GM12891 (cell line): ENCODE results near the gene LUZP1.

Experiments used
- DNase-seq: peaks from one replicate; pipeline ENCODE4 v3.0.0; 2011; ENCODE audit warnings: low spot score; ENCODE audit not compliant: insufficient read length
- FAIRE-seq: peaks from 2 replicates; lab custom pipeline; 2011; peaks lifted over from hg19 to GRCh38; lab: Jason Lieb, UNC
- PAX5 ChIP-seq: IDR thresholded peaks from 2 replicates; pipeline ENCODE4 v1.6.1; 2011; ENCODE audit warnings: low read length, moderate library complexity, mild to moderate bottlenecking; ENCODE audit not compliant: insufficient read depth, severe bottlenecking
- POLR2A ChIP-seq: IDR thresholded peaks from 2 replicates; pipeline ENCODE4 v1.6.1; 2011; ENCODE audit warnings: low read depth, low read length, control low read depth
- POLR2AphosphoS5 ChIP-seq: IDR thresholded peaks from 2 replicates; pipeline ENCODE4 v1.6.1; 2011; ENCODE audit warnings: low read depth, low read length, control low read depth
- POU2F2 ChIP-seq: IDR thresholded peaks from 2 replicates; pipeline ENCODE4 v1.6.1; 2011; ENCODE audit warnings: low read depth, mild to moderate bottlenecking, control low read depth, low read length, moderate library complexity
- SPI1 ChIP-seq: IDR thresholded peaks from 2 replicates; pipeline ENCODE4 v1.6.1; 2011; ENCODE audit warnings: low read depth, low read length, control low read depth
- TAF1 ChIP-seq: IDR thresholded peaks from 2 replicates; pipeline ENCODE4 v1.6.1; 2011; ENCODE audit warnings: low read depth, low read length, control low read depth

The LUZP1 gene

GRCh38 chr1:23069675-23070074 lies 99.0 kb downstream of the LUZP1 start:
- FAIRE-seq = no peak
- no peak for DNase-seq
- no peak for TF ChIP-seq SPI1

GRCh38 chr1:23069149-23069548 lies 99.5 kb downstream of the LUZP1 start:
- DNase-seq (no peak), FAIRE-seq (no peak)
- no peak for TF ChIP-seq TAF1
- TF ChIP-seq POLR2AphosphoS5 = no peak
- no peak for TF ChIP-seq POU2F2
- TF ChIP-seq POLR2A = no peak
- no peak for TF ChIP-seq SPI1
- TF ChIP-seq PAX5 = no peak

- TF ChIP-seq POU2F2 = no peak
- DNase-seq (no peak), FAIRE-seq (no peak)
Measured at GRCh38 chr1:23066075-23066474, 102.6 kb downstream of the LUZP1 start.

GRCh38 chr1:23065385-23065784 lies 103.3 kb downstream of the LUZP1 start:
- no peak for TF ChIP-seq PAX5
- TF ChIP-seq POU2F2 = no peak
- TF ChIP-seq TAF1 = no peak
- no peak for TF ChIP-seq SPI1
- no peak for TF ChIP-seq POLR2AphosphoS5
- TF ChIP-seq POLR2A = no peak
- no peak for FAIRE-seq
- DNase-seq = no peak

GRCh38 chr1:23062271-23062670 lies 106.4 kb downstream of the LUZP1 start:
- no peak for FAIRE-seq

DNA sequence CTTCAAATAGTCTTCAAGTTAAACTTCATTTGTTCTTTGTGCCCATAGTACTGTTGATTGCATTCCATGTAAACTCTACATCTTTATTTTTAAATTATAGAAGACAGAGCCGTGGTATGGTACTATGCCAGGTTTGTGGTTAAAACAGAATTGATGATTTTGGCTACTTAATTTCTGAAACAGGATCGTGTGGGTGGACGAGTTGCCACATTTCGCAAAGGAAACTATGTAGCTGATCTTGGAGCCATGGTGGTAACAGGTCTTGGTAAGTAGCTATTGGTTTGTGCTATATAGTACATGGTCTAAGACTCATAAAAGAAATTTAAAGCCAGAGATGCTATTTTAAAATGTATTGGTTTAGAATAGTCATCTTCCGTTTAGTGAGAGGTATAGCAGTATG lies 111.4 kb downstream of the LUZP1 start:
- TF ChIP-seq POLR2A (no peak), TAF1 (no peak), SPI1 (no peak), PAX5 (no peak), POU2F2 (no peak), POLR2AphosphoS5 (no peak)
- FAIRE-seq (no peak), DNase-seq (no peak)

More at GRCh38 chr1:23062271-23062670, 106.4 kb downstream of the LUZP1 start:
- no peak for TF ChIP-seq POLR2AphosphoS5
- TF ChIP-seq POU2F2 = no peak
- TF ChIP-seq SPI1 = no peak
- no peak for TF ChIP-seq TAF1
- no peak for TF ChIP-seq POLR2A
- no peak for TF ChIP-seq PAX5
- no peak for DNase-seq

GRCh38 chr1:23051290-23051909 lies 117.3 kb downstream of the LUZP1 start:
- TF ChIP-seq TAF1 = no peak
- no peak for TF ChIP-seq POLR2AphosphoS5
- FAIRE-seq (no peak), DNase-seq (no peak)

GRCh38 chr1:23050201-23050600 lies 118.5 kb downstream of the LUZP1 start:
- no peak for TF ChIP-seq POLR2A
- no peak for TF ChIP-seq PAX5
- TF ChIP-seq TAF1 = no peak
- TF ChIP-seq SPI1 = no peak
- TF ChIP-seq POU2F2 = no peak
- no peak for TF ChIP-seq POLR2AphosphoS5
- DNase-seq (no peak), FAIRE-seq (no peak)

- DNase-seq (no peak), FAIRE-seq (no peak)
- TF ChIP-seq SPI1 (no peak), POLR2A (no peak), TAF1 (no peak), POU2F2 (no peak), POLR2AphosphoS5 (no peak), PAX5 (no peak)
Measured at GRCh38 chr1:23044035-23044434, 124.6 kb downstream of the LUZP1 start.

DNA sequence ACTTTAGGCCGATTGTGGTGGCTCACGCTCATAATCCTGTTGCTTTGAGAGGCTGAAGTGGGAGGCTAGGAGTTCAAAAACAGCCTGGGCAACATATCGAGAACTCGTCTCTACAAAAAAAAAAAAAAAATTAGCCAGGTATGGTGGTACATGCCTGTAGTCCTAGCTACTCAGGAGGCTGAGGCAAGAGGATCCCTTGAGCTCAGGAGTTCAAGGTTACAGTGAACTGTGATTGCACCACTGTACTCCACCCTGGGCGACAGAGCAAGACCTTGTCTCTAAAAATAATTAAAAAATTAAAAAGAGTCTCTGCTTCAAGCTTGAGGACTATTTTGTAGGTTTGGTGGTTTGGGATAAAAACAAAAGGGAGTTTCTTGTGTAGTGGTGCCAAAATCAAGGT lies 128.1 kb downstream of the LUZP1 start:
- no peak for TF ChIP-seq POLR2A
- TF ChIP-seq TAF1 = no peak
- no peak for TF ChIP-seq POU2F2
- no peak for TF ChIP-seq POLR2AphosphoS5
- TF ChIP-seq SPI1 = no peak
- no peak for TF ChIP-seq PAX5
- FAIRE-seq = no peak
- DNase-seq = no peak

- no peak for DNase-seq
- no peak for FAIRE-seq
- TF ChIP-seq POLR2AphosphoS5 (no peak), TAF1 (no peak), POU2F2 (no peak), POLR2A (no peak), SPI1 (no peak), PAX5 (no peak)
Measured at GRCh38 chr1:23039308-23039826, 129.3 kb downstream of the LUZP1 start.
